Muscle of arm (tissue), 12 donors: ENCODE results near the gene NFIX. TPM values are rescaled to one million over a fixed set of nuclear protein-coding genes. Genes with fewer than 3 reads are reported as not detected.

Experiments used
- DNase-seq: peaks from one replicate; pipeline ENCODE4 v3.0.0-alpha.2; 2013
- polyA plus RNA-seq, 12 donors: library from polyadenylated mRNA; unstranded; fragments of 120-200 nt; gene quantifications; one replicate each; pipeline ENCODE4 v1.2.1, GENCODE V29; 2013; ENCODE audit not compliant: insufficient read length in 12 of 12

NFIX gene
- polyA plus RNA-seq, 12 donors = 73.2 to 280 (median 105) TPM

DNA sequence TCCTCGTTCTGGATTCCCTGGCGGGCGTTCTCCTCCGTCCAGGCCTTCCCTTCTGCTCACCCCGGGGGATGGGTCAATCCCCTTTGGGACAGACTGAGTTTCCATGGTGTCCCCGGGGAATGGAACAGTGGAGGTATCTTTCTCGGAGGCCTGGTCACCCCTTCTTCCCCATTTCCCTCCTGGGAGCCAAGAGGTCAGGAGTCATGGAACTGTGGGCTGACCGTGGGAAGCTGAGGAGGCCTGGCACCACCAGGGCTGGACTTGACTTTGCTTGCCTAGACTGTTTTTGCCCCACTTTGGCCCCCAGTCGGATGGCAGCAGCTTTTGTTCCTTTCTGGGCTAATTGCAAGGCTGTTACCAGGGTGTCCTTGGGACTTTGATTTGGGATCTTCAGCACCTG is 124.8 kb downstream of the NFIX start:
- no peak for DNase-seq

DNA sequence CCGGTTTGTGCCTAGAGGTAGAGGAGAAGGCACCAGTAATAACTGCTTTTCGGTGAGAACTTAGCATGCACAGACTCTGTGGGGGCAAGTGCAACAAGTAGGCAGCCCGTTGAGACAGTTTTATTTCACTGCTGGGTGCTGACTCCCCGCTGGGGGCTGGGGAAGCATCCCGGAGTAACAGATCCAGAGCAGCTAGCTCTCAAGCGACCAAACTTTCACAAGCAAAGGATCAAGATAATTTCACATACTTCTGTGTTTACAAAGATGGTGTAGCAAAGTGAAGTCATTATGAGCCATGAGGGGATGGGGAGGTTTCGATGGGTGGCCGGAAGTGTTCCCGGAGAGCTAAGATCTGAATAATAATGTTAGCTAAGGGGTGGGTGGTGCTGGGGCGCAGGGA is 125.5 kb downstream of the NFIX start:
- DNase-seq = no peak

DNA sequence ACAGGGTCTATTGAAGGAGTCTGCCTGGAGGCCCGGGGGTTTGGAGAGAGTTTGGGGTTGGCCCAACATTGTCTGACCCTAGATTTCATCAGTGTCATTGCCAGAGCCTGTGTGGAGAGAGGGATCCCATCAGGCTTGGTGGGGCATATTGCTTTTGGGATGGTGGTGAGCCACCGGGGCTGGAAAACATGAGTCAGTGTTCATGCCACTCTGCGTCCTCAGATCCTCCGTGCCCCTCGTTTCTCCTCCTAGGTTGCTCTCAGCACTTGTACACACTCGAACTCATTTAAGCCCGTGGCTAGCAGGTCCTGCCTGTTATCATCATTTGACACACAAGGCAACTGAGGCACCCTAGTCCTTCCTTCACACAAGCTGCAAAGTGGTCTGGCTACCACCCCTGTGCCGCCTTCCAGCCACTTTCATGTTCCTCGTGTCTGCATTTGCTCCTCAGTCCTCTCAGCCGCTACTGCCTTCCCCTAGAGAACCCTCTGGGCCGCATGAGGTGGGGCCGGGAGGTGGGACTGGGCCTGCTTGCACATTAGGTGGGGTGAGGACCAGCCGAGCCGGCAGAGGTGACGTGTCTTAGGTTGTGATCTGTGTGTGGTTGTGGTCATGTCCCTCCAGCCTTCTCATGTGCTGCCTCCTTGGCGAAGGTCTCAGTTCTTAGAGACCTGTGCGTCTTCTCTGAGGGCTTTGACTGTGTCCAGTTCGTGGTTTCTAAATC is 126.4 kb downstream of the NFIX start:
- no peak for DNase-seq

DNA sequence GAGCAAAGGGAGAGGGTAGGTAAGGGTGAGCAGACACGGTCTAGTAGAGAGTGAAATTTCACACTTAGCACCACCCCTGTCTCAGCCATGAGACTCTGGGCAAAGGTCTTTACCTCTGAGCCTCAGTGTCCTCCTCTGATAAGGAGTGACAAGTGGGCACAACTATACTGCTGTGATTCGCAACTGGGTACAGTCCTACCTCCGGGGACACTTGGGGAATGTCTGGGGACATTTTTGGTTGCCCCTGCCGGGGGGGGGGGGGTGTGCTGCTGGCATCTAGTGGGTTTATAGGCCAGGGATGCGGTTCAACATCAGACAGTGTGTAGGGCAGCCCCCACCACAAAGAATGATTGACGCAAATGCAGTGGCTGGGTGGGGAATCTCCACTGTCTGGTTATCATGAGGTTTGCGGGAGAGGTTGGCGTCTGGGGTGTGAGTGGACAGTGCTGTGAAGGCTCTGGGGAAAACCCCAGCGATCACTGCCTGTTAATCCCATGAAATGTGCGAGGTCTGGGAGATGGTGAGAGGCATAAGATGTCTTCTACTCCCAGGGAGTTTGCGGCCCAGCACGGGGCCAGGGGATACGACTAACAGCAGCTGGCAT is 127.1 kb downstream of the NFIX start:
- no peak for DNase-seq

DNA sequence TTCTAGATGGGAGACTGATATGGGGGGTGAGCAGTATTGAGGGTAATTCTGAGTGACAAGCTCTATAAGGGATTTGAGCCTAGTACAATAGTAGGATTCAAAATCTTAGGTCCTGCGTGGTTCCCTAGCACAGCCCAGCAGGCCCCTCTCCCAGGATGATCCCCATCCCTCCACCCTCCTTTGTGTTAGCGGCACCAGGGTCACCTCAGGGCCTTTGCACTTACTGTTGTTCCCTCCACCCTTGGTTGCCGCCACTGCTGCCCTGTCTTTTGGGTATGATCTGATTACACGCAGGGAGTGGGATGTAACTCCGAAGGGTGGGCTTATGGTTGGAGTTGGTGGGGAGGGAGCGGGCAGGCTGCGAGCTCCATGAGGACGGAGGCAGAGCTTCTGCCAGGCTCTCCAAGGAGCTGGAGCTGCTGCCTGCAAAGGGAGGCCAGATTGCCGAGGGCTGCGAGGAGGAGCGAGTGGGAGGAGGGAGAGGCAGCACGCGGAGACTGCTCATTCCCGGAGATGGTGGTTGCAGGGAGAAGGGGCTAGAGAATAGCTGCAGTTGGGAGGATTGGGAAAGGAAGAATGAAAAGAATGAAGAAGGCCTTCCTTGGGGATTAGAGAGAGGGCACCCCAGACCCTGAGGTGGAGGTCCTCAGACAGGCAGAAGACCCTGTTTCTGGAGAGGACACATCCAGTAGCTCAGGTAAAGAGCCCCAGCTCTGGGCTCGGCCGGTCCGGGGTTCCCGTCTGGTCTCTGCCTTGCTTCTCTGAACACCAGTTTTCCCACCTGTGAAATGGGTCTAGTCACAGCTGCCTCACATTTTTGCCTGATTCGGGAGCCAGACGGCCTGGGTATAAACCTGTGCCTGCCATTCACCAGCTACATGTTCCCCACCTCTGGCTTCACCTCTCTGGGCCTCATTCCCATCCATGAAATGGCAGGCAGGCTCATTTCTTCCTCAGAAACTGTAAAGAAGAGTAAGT is 128.0 kb downstream of the NFIX start:
- no peak for DNase-seq

DNA sequence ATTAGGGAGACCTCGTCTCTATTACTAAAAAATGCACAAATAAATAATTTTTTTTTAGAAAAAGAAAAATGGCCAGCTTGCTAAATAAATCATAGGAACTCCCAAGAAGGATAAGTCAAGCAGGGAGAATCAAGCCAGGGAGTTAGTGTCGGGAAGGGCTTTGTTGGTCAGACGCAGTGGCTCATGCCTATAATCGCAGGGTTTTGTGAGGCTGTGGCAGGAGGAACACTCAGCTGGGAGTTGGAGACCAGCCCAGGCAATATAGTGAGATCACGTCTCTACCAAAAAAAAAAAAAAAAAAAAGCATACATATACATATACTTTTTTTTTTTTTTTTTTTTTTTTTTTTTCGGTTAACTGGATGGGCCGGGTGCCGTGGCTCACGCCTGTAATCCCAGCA is 131.8 kb downstream of the NFIX start:
- DNase-seq = no peak

DNA sequence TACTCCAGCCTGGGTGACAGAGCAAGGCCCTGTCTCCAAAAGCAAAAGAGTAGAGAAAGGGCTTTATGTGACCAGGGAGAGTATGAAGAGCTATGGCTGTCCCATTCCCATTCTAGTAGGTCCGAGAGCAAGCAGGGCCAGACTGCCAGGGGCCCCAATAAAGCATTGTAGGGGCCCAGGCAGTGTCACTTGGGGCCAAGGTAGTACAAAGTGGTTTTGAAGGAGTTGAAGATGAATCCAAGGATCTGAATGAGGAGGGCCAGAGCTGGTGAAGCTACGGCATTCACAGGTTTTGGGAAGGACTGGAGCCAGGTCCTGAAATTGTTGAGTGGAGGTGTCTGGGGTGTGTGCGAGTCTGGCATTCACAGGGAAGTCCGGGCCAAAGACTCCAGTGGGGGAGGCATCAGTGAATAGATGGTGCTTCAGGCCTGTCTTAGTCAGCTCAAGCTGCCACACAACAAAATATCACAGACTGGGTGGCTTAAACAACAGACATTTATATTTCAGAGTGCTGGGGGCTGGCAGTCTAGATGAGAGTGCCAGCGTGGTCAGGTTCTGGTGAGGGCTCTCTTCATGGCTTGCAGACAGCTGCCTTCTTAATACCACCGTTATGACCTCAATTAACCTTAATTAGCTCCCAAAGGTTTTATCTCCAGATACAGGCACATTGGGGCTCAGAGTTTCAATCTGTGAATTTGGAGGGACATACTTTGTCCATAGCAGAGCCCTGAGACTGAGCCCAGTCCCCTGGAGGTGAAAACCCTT is 132.7 kb downstream of the NFIX start:
- no peak for DNase-seq

DNA sequence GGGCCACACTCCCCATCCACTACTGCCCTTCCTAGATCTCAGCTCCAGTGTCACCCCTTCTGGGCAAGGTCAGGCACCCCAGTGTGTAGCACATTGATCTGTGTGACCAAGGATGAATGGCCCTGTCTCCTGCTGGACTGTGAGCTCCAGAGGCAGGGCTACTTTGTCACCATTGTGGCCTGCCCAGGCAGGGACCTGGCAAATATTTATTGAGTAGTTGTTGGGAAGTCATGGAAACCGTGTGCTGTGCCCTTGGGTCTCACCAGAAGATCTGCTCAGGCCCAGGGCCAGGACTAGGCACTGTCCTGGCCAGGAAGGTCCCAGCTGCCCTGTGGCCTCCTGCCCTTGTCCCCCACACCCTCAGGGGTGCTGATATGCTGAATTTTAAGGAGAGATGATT is 133.3 kb downstream of the NFIX start:
- DNase-seq = no peak

DNA sequence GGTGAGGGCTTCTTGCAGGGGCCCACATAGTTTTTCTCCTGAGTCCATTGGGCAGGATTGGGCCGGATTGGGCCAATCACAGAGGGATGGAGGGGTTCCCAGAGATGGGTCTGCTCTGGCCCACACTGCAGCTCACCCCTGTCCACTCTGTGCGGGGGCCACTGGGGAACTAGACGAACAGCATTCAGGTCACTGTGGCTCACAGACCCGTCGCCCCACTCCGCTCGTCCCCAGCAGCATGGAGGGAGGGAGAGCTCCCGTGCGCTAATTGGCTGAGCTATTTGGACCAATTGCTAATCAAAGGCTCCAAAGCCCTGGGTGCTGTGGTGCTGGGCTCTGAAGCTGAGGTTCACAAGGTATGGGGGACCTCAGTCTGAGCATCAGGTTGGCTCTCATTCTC is 134.1 kb downstream of the NFIX start:
- no peak for DNase-seq

DNA sequence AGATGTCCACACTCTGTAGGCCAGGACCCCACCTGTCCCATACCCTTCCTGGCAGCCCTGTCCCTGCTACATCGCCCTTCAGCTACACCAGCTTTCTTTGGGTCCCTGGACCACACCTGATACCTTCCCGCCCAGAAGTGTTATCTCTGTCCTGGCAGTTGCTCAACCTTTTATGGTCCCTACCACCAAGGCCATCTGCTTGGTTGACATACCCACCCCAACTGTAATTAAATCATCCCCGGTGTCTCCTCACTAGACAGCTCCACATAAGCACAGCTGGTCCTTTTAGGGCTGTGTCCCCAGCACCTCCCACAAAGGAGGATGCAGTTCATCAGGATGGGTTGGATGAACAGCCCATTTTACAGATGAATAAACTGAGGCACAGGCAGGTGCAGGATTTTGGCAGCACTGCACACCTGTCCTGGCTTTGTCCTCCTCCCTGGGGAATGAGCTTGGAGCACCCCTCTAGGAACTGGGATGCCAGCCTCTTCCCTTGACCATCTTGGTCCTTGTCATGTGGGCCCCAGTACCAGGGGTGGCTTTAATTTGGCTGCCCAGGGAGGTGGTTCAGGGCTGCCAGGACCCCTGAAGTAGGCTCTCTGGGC is 135.7 kb downstream of the NFIX start:
- no peak for DNase-seq

DNA sequence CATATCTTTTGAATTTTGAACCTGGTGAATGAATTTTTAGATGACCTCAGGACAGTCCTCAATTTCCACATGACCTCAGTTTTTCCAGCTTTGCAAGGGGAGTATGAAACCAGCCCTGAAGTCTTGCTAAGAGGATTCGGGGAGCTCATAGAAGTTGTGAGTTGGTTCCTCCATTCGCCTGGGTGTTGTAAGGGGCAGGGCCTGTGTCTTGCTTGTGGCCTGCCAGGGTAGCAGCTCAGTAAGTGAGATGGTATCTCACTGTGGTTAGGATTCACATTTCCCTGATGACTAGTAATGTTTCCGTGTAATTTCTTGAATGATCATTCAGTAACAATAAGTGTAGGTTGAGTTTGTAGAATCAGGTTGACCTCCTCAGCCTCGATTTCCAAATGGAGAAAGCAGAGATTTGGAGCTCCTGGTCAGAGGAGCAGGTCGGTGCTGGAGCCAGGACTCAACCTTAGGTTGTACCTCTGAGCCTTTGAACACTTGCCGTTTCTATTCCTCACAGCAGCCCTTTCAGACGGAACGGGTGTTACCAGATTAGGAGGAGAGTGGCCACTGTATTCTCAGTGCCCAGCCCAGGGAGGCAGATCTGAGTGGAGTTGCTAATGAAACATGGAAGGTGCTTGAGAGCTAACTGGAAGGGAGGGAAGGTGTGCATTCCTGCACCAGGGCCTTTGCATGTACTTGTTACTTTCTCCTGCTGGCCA is 137.4 kb downstream of the NFIX start:
- DNase-seq = no peak

DNA sequence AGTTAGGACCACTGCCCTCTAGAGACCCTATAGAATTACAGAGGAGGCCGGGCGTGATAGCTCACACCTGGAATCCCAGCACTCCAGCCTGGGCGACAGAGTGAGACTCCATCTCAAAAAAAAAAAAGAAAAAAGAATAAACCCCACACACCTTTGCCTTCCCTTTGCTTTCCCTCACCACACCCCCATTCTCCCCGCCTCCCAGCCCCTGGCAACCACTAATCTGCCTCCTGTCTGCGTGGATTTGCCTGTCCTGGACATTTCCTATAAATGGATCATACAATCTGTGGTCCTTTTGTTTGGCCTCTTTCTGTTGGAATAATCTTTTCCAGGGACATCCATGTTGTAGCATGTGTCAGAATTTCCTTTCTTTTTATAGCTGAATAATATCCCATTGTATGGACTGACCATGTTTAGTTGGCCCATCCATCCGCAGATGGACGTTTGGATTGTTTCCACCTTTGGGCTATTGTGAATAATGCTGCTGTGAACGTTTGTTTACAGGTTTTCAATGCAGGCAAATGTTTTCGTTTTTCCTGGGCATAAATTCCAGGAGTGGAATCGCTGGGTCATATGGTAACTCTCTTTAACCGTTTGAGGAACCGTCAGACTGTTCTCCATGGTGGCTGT is 138.1 kb downstream of the NFIX start:
- no peak for DNase-seq

DNA sequence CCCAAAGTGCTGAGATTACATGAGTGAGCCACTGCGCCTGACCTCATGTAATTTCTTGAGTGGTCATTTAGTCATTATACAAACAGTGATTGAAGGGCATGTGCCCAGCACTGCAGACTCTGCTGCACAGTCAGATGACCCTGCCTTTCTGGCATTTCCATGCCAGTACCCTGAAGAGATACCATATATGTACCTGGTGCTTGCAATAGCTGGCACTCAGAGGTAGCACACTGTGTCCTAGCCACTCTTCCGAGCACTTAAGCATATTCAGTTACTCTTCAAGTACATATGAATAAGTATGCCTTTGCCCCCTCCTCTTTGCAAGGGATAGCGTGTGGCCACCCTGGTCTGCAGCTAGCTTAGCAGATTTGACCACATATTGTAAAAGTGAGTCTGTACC is 139.4 kb downstream of the NFIX start:
- DNase-seq = no peak

DNA sequence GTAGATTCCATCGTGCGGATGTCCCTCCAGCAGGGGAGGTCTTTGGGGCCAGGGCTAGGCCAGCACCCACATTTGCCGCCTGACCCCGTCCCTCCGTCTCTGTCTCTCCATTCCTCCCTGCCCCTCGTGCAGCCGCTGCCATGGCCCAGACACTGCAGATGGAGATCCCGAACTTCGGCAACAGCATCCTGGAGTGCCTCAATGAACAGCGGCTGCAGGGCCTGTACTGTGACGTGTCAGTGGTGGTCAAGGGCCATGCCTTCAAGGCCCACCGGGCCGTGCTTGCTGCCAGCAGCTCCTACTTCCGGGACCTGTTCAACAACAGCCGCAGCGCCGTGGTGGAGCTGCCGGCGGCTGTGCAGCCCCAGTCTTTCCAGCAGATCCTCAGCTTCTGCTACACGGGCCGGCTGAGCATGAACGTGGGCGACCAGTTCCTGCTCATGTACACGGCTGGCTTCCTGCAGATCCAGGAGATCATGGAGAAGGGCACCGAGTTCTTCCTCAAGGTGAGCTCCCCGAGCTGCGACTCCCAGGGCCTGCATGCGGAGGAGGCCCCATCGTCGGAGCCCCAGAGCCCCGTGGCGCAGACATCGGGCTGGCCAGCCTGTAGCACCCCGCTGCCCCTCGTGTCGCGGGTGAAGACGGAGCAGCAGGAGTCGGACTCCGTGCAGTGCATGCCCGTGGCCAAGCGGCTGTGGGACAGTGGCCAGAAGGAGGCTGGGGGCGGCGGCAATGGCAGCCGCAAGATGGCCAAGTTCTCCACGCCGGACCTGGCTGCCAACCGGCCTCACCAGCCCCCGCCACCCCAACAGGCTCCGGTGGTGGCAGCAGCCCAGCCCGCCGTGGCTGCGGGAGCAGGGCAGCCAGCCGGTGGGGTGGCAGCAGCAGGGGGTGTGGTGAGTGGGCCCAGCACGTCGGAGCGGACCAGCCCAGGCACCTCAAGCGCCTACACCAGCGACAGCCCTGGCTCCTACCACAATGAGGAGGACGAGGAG is 140.1 kb downstream of the NFIX start:
- DNase-seq = no peak

DNA sequence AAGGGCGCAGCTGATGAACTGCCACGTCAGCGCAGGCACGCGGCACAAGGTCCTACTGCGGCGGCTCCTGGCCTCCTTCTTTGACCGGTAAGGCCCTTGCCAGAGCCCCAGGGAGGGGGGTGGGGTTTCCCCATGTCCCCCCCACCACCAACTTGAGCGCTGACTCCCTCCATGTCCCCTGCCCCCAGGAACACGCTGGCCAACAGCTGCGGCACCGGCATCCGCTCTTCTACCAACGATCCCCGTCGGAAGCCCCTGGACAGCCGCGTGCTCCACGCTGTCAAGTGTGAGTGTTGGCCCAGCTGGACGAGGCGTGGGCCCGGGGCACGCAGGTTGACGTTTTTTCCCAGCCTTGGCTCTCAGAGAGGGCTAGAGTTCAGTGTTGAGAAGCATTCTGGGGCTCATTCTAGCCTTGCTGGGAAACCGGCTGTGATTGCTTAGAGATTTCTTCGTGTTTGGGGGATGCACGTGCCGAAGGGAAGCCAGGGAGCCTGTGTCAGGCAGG is 142.1 kb downstream of the NFIX start:
- DNase-seq = no peak

DNA sequence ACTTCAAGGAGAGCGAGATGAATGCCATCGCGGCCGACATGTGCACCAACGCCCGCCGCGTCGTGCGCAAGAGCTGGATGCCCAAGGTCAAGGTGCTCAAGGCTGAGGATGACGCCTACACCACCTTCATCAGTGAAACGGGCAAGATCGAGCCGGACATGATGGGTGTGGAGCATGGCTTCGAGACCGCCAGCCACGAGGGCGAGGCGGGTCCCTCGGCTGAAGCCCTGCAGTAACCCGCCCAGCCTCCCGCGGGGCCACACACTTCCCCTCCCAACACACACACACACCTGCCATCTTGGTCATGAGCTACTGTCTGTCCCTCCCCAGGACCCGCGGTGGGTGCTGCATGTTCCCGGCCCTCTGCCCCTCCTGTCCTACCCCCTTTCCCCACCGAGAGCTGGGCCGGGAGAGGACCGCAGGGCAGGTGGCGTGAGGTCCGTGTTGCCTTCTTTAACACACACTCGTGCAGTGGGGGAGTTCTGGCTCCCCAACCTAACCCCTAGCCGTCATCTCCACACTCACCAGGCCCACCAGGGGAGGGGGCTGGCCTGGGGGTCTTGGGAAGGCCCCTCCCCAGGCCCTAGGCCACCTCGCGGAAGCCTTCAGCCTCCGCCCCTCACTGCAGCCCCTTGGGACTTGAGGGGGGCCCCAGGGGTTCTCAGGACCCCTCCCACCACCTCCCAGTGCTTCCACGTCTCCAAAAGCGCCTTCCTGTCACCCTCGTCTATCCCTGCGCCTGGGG is 143.1 kb downstream of the NFIX start:
- DNase-seq = no peak

DNA sequence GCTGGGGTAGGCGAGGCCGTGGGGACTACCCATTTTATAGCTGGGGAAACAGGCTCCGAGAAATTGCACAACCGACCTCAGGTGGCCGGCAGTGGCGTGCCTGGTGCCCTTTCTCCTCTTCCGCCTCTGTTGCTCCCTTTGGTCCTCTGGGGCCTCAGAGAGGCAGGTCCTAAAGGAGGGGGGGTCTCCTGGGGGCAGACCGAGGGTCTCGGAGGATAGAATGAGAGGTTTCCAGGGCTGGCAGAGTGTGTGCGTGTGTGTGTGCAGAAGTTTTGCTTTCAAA is 143.6 kb downstream of the NFIX start:
- DNase-seq = no peak

DNA sequence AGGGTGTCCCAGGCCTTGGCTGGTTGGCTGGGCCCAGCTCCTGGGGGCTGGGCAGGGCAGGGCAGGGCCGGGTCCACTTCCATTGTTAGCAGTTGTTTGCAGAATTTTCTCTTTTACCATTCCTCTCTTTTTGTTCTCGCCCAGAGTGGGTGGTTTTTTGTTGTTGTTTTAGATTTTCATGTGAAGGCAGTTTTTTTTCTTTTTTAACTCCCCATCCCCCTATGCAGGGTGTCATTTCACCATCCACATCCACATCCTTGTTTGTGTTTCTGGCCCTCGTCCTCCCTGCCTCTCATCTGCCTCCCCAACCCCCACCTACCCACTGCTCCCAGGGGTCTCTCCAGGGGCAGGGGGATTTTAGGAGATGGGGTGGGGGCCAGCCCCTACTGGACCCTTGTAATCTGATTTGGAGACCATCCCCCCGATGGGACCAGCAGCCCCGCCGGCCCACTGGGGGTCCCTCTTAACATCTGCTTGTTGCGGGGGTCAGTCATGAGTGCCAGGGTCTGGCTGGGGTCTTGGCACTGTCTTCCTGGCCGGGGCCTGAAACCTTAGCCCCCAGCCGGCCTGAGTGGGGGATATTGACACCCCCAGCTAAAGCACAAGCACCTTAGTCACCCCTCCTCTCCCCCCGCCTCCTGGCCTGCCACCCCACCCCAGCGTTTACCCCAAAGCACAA is 144.5 kb downstream of the NFIX start:
- no peak for DNase-seq
